GM04503 (cell line): Measurements from ENCODE around the gene PSMC3IP.
"Not testable (repeated sequence)": the region's sequence is repeated elsewhere in the genome, so short reads cannot be mapped to it uniquely, and the experiment has no call there.

Experiments used
- DNase-seq: peaks from one replicate; pipeline ENCODE4 v3.0.0-alpha.2; 2012; ENCODE audit warnings: low read depth

Gene PSMC3IP

DNA sequence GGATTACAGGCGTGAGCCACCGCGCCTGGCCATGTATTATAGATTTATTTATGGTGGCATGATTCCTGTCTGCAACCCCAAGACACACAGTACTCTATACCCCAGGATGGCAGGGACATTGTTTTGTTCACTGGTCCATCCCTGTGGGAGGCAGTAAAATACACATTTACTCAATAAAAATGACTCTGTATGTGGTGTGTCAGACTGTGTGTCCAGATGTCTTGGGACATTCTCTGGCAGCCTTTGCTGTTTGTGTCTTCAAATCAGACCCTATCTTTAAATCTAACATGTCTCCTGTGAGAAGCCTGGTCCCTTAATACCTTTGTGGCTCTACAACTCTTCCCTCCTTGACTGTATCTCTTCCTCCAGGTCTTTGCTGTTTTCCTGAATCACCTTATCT, 17.3 kb downstream of the PSMC3IP start:
- no peak for DNase-seq

DNA sequence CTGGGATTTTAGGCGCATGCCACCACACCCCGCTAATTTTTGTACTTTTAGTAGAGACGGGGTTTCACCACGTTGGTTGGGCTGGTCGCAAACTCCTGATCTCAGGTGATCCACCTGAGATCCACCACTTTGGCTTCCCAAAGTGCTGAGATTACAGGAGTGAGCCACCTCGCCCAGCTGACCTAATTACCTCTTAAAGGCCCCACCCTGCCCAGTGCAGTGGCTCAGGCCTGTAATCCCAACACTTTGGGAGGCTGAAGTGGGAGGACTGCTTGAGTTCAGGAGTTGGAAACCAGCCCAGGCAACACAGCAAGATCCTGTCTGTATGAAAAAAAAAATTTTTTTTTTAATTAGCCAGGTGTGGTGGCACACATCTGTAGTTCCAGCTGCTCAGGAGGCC, 18.5 kb downstream of the PSMC3IP start:
- no peak for DNase-seq

DNA sequence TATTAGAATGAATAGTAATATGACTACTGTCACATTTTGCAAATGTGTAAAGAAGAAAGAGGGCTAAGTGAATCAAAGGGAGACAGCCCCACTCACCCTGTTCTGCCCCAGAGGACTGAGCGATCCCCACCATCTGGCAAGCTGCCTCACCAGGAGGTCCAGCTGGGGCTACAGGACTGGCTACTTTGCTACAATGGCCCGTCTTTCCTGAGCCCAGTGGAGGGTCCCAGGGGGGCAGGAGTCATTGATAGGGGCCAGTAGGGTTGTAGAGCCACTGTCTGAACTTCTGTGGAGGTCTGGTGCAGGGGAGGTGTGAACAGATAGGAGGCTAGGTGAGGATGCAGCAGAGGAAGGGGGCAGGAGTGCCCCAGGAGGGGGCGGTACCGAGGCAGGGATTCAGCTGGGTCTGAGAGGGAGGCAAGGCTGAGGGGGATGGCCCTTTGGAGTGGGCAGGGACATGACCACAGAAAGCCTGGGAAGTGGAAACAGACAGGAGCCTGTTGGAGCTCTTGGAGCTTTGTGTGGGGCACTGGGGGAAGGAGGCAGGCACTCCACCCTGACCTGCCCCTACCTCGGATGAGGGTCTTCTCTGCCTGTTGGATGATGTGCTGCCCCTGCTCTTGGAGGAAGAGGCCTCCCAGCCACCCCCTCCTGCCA, 21.4 kb downstream of the PSMC3IP start:
- not testable (repeated sequence) for DNase-seq

DNA sequence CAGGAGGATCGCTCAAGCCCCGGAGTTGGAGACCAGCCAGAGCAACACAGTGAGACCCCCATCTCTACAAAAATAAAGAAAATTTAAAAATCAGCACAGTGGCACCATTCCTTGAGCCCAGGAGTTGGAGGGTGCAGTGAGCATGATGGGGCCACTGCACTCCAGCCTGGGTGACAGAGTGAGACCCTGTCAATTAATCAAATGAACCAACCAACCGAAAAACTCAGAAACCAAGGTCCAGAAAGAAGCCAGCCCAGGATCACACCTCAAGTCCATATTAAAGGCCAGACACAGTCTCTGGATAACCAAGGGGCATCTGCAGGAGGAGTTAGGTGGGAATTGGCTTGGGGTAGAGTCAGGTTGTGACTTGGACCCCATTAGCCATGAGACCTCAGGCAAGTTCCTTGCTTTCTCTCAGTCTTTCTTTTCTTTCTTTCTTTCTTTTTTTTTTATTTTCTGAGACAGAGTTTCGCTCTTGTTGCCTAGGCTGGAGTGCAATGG, 22.4 kb downstream of the PSMC3IP start:
- DNase-seq: no peak

DNA sequence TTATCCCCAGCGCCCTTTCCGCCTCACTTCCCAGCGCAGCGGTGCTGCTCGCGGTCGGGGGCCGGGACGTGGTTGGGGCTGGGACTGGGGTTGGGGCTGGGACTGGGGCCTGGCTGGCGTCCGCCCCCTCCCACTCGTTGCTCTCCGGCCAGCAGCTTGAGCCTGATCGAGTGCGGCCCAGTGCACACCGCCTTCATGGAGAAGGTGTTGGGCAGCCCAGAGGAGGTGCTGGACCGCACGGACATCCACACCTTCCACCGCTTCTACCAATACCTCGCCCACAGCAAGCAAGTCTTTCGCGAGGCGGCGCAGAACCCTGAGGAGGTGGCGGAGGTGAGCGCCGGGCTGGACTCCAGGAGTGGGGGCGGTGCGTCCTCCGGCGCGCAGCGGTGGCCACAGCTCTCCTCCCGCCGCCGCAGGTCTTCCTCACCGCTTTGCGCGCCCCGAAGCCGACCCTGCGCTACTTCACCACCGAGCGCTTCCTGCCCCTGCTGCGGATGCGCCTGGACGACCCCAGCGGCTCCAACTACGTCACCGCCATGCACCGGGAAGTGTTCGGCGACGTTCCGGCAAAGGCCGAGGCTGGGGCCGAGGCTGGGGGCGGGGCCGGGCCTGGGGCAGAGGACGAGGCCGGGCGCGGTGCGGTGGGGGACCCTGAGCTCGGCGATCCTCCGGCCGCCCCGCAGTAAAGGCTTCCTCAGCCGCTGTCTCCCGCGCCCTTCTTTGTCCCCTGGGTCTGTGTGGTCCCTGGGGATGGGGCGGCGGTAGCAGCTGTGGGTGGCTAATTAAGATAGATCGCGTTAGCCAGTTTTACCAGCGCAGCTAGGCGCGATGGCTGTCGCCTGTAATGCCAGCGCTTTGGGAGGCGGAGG, 23.0 kb downstream of the PSMC3IP start:
- no peak for DNase-seq

DNA sequence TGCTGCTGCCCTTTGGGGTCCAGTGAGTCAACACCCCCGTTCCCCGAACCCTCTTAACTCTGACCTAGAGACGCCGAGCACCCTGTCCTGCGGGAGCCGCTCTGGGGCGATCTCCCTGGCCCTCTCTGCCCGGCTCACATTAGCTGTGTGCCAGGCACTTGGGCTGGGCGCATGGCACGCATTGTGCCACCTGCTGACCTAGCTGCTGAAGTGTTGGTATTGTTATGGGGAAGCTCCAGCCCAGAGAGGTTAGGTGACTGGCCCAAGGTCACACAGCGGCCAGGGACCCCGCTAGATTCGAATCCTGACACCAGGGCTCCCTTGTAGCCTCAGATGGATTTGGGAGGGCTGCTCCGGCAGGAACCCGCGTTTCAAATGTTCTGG, 23.7 kb downstream of the PSMC3IP start:
- DNase-seq: no peak

DNA sequence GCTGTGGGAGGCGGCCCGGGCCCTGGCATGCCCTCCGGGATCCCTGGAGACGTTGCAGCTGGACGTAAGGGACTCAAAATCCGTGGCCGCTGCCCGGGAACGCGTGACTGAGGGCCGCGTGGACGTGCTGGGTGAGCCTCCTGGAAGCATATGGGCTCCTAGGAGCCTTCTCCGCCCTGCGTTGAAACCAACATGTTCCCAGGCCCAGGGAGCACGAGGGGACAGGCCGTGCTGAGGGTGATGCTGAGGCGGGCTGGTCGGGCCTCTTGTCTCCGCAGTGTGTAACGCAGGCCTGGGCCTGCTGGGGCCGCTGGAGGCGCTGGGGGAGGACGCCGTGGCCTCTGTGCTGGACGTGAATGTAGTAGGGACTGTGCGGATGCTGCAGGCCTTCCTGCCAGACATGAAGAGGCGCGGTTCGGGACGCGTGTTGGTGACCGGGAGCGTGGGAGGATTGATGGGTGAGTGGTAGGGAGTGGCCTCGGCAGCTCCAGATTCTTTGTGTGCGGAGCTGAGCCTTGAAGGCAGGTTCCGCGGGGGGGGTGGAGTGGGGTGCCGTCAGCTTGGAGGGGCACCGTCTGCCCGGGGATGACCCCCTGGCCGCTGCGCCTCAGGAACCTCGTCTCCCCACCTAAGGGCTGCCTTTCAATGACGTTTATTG, 24.2 kb downstream of the PSMC3IP start:
- DNase-seq: no peak

DNA sequence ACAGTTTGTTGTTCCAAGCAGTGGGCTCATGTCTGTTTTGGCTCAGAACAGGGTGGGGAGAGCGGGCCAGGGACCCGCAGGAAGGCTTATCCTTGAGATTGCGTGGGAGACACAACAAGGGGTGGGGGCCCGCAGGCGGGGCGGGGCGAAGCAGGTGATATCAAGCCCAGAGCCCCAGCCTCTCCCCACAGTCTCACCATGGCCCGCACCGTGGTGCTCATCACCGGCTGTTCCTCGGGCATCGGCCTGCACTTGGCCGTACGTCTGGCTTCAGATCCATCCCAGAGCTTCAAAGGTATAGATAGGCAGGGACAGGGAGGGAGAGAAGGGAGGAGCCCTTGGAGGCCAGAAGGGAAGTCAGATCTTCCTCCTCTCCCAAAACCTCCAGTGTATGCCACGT, 24.8 kb downstream of the PSMC3IP start, which contains the start of gene HSD17B1:
Gene HSD17B1 (plus strand): TSS at position 188 of the 400 bp plus-strand sequence. CDS start 11 bp downstream, at position 199.
- not testable (repeated sequence) for DNase-seq

DNA sequence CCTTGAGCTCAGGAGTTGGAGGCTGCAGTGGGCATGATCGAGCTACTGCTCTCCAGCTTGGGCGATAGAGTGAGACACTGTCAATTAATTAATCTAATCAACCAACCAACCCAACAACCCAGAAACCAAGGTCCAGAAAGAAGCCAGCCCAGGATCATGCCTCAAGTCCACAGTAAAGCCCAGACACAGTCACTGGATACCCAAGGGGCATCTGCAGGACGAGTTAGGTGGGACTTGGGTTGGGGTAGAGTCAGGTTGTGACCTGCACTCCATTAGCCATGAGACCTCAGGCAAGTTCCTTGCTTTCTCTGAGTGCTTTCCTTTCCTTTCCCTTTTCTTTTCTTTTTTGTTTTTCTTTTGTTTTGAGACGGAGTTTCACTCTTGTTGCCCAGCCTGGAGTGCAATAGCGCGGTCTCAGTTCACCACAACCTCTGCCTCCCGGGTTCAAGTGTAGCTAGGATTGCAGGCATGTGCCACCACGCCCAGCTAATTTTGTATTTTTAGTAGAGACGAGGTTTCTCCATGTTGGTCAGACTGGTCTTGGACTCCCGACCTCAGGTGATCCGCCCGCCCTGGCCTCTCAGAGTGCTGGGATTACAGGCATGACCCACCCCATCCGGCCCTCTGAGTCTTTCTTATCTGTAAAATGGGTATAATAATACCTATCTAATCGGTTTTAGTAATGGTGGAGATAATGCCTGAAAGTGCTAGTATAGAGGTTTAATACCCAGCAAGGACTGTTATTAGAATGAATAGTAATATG, 28.4 kb downstream of the PSMC3IP start:
- DNase-seq: no peak

DNA sequence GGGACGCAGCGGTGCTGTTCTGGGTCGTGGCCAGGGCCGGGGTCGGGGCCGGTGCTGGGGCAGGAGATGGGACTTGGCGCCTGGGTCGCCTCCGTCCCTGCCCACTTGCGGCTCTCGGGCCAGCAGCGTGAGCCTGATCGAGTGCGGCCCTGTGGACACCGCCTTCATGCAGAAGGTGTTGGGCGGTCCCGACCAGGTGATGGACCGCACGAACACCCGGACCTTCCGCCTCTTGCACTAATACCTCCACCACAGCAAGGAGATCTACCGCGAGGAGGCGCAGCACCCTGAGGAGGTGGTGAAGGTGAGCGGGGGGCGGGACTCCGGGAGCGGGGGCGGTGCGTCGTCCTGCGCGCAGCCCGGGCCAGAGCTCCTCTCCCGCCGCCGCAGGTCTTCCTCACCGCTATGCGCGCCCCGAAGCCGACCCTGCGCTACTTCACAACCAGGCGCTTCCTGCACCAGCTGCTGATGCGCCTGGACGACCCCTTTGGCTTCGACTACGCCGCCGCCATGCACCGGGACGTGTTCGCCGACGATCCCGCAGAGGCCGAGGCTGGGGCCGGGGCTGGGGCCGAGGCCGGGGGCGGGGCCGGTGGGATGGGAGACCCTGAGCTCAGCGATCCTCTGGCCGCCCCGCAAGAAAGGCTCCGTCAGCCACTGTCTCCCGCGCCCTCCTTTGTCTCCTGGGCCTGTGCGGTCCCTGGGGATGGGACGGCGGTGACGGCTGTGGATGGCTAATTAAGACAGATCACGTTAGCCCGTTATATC, 29.3 kb downstream of the PSMC3IP start:
- DNase-seq: no peak

DNA sequence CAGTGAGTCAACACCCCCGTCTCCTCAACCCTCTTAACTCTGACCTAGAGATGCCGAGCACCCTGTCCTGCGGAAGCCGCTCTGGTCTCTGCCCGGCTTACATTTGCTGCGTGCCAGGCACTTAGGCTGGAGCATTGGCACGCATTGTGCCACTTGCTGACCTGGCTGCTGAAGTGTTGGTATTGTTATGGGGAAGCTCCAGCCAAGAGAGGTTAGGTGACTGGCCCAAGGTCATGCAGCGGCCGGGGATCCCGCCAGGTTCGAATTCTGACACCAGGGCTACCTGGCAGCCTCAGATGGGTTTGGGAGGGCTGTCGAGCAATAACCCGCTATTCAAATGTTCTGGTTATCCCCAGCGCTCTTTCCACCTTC, 29.8 kb downstream of the PSMC3IP start:
- no peak for DNase-seq

DNA sequence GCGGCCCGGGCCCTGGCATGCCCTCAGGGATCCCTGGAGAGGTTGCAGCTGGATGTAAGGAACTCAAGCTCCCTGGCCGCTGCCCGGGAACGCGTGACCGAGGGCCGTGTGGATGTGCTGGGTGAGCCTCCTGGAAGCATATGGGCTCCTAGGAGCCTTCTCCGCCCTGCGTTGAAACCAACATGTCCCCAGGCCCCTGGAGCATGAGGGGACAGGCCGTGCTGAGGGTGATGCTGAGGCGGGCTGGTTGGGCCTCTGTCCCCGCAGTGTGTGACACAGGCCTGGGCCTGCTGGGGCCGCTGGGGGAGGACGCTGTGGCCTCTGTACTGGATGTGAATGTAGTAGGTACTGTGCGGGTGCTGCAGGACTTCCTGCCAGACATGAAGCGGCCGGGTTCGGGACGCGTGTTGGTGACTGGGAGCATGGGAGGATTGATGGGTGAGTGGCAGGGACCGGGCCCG, 30.5 kb downstream of the PSMC3IP start:
- DNase-seq: no peak

DNA sequence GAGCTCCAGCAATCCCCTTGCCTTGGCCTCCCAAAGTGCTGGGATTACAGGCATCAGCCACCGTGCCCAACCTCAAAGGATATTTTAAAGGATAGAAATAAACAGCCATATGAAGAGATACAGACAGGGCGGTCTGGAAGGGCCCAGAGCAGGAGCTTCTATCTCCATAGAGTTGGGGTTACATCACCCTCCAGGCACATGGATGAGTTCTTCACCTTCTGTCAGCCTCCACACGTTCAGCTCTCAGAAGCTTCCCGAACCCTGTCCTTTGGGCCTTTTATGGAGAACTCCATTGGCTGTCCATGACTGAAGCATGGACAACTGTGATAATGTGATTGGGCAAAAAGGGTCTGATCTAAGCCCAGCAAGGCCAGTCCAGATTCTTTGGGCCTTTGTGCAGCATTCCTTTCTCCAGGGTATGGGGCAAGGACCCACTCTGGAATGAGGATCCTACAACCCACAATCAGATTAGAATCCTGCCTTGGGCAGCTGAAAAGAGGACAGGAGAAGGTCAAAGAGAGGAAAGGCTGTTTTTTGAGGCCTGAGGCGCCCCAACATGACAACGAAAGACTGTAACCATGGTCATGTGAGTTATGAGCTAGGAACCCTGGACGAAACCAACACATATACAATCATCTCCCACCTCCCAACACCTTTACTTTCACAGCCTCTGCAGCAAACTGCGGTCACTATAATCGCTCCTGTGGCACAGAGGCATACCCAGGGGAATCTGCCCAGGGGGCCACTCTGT, 31.6 kb downstream of the PSMC3IP start:
- DNase-seq: not testable (repeated sequence)

DNA sequence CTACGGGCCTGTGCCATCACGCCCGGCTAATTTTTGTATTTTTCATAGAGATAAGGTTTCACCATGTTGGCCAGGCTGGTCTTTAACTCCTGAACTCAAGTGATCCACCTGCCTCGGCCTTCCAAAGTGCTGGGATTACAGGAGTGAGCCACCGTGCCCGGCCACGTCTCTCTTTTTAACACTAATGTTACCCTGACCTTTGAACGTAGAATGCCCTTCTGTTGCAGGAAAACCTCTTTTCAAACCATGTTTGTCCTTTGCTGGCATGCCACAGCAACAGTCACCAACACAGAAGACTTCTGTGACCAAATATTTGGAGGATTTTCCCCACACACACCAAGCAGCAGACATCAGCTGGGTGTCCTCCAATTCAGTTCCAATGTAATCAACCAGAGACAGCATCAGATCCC, 32.6 kb downstream of the PSMC3IP start:
- DNase-seq: no peak

DNA sequence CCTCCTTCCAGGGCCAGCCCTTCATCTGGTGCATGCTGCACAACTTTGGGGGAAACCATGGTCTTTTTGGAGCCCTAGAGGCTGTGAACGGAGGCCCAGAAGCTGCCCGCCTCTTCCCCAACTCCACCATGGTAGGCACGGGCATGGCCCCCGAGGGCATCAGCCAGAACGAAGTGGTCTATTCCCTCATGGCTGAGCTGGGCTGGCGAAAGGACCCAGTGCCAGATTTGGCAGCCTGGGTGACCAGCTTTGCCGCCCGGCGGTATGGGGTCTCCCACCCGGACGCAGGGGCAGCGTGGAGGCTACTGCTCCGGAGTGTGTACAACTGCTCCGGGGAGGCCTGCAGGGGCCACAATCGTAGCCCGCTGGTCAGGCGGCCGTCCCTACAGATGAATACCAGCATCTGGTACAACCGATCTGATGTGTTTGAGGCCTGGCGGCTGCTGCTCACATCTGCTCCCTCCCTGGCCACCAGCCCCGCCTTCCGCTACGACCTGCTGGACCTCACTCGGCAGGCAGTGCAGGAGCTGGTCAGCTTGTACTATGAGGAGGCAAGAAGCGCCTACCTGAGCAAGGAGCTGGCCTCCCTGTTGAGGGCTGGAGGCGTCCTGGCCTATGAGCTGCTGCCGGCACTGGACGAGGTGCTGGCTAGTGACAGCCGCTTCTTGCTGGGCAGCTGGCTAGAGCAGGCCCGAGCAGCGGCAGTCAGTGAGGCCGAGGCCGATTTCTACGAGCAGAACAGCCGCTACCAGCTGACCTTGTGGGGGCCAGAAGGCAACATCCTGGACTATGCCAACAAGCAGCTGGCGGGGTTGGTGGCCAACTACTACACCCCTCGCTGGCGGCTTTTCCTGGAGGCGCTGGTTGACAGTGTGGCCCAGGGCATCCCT, 34.1 kb downstream of the PSMC3IP start:
- no peak for DNase-seq

DNA sequence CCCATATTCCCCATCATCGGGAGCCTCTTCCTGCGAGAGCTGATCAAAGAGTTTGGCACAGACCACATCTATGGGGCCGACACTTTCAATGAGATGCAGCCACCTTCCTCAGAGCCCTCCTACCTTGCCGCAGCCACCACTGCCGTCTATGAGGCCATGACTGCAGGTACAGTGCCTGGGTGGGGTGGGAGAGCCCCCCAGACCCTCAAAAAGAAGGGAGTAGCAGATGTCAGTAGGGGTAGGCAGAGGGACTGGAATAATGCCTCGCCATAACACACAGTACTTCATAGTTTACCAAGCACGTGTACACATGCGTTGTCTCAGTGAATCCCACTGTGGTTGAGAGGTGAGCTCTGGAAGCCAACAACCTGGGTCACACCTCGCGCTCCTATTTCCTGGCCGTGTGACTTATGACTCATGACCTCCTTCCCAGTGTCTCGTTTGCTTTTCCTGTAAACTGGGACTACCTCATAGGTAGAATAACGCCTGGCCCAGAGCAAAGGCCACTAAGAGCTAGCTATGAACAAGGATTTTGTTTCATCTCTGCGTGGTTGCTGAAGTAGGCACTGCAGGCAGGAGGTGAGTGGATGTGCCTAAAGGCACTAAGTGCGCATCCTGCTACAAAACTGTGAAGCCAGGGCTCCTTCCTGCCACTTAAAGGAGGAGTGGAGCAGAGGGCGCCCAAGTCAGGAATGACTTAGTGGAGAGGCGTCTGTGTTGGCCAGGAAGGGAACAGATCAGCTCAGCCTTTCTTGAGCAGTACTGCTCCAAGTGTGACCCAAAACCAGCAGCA, 36.3 kb downstream of the PSMC3IP start:
- no peak for DNase-seq

DNA sequence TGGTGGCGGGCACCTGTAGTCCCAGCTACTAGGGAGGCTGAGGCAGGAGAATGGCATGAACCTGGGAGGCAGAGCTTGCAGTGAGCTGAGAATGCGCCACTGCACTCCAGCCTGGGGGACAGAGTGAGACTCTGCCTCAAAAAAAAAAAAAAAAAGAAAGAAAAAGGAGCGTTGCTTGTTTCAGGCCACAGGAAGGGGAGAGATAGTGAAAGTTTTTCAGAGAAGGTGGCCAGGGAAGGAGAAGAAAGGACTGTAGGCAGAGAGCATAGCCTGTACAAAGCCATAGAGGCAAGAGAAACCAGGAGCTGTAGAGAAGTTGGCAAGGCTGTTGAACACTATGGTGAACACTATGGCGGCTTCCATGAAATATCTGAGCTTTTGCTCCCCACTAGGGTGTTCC, 37.0 kb downstream of the PSMC3IP start:
- DNase-seq: not testable (repeated sequence)

DNA sequence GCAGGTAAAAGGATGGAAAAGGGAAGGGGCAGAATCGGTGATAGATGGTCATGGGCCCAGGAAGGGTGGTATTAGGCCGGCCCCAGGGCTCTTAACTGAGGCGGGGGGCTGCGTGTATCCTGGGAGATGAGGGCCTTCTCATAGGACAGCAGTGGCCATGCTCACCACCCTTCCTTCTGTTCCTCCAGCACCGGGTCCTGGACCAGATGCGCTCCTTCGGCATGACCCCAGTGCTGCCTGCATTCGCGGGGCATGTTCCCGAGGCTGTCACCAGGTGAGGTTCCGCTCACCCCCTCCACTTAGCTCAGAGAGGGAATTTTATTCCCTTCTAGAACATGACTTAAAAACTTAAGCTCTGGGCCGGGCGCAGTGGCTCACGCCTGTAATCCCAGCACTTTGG, 39.0 kb downstream of the PSMC3IP start:
- no peak for DNase-seq
